GM23338 (cell line): ENCODE results near the gene PHLDA3. TPM values are rescaled to one million over a fixed set of nuclear protein-coding genes. Genes with fewer than 3 reads are reported as not detected.

Experiments
- ATAC-seq: fragments of 200-7000 bp; cut with Tn5 transposase; 3 replicates; pipeline ENCODE4 v1.9.1; 2020
- DNase-seq: peaks from one replicate; pipeline ENCODE4 v3.0.0-alpha.2; 2015; ENCODE audit warnings: low spot score
- H2AFZ ChIP-seq: fragments of 200-600 bp; sonication (generic); 2 replicates; pipeline ENCODE4 v1.8.0; 2016; ENCODE audit warnings: antibody characterized with exemption, mild to moderate bottlenecking, moderate library complexity
- H3F3A ChIP-seq: fragments of 200-600 bp; sonication (generic); replicated peaks from 2 replicates; pipeline ENCODE4 v1.8.0; 2017; ENCODE audit warnings: antibody characterized with exemption, mixed run types, low read depth
- H3K27ac ChIP-seq: fragments of 200-600 bp; sonication (generic); 2 replicates; pipeline ENCODE4 v1.6.1; 2016; ENCODE audit warnings: low read depth
- H3K27me3 ChIP-seq: fragments of 200-600 bp; sonication (generic); 2 replicates; pipeline ENCODE4 v1.8.0; 2016; ENCODE audit warnings: mild to moderate bottlenecking, mixed run types, moderate library complexity; ENCODE audit not compliant: insufficient read depth
- H3K36me3 ChIP-seq: fragments of 200-600 bp; sonication (generic); 2 replicates; pipeline ENCODE4 v1.8.0; 2016; ENCODE audit warnings: mild to moderate bottlenecking; ENCODE audit not compliant: insufficient read depth
- H3K4me1 ChIP-seq: fragments of 200-600 bp; sonication (generic); 2 replicates; pipeline ENCODE4 v1.8.0; 2016; ENCODE audit warnings: mild to moderate bottlenecking, moderate library complexity; ENCODE audit not compliant: insufficient read depth
- H3K4me2 ChIP-seq: fragments of 200-600 bp; sonication (generic); 2 replicates; pipeline ENCODE4 v1.7.1; 2017; ENCODE audit warnings: mixed run types
- H3K4me3 ChIP-seq: fragments of 200-600 bp; sonication (generic); 2 replicates; pipeline ENCODE4 v1.6.1; 2016; ENCODE audit warnings: mixed run types
- H3K79me2 ChIP-seq: fragments of 200-600 bp; sonication (generic); replicated peaks from 2 replicates; pipeline ENCODE4 v1.8.0; 2017; ENCODE audit warnings: mild to moderate bottlenecking; ENCODE audit not compliant: insufficient read depth
- H3K9me2 ChIP-seq: fragments of 200-600 bp; sonication (generic); 2 replicates; pipeline ENCODE4 v1.8.0; 2017; ENCODE audit not compliant: insufficient read depth
- H4K20me1 ChIP-seq: fragments of 200-600 bp; sonication (generic); replicated peaks from 2 replicates; pipeline ENCODE4 v1.8.0; 2017; ENCODE audit warnings: mild to moderate bottlenecking; ENCODE audit not compliant: insufficient read depth
- H3K27ac Mint-ChIP-seq: 2 replicates; pipeline ENCODE4 v1.8.0; 2020; ENCODE audit warnings: inconsistent platforms, mild to moderate bottlenecking, moderate library complexity, mixed read lengths
- H3K27me3 Mint-ChIP-seq: 3 replicates; pipeline ENCODE4 v1.8.0; 2022; ENCODE audit warnings: low read depth, mild to moderate bottlenecking, moderate library complexity, mixed read lengths, inconsistent platforms; ENCODE audit not compliant: insufficient read depth, poor library complexity
- H3K36me3 Mint-ChIP-seq: 3 replicates; pipeline ENCODE4 v1.8.0; 2021; ENCODE audit warnings: low read depth, mild to moderate bottlenecking, inconsistent platforms, moderate library complexity, mixed read lengths
- H3K4me1 Mint-ChIP-seq: 3 replicates; pipeline ENCODE4 v1.8.0; 2020; ENCODE audit warnings: mild to moderate bottlenecking, inconsistent platforms, mixed read lengths
- H3K4me3 Mint-ChIP-seq: 3 replicates; pipeline ENCODE4 v1.8.0; 2021; ENCODE audit warnings: moderate library complexity, mild to moderate bottlenecking, inconsistent platforms, mixed read lengths
- H3K9me3 Mint-ChIP-seq: 3 replicates; pipeline ENCODE4 v1.8.0; 2020; ENCODE audit warnings: moderate library complexity, mild to moderate bottlenecking, inconsistent platforms, mixed read lengths
- CREB1 ChIP-seq: fragments of 250-450 bp; sonication (Bioruptor Pico); IDR thresholded peaks from 2 replicates; pipeline ENCODE4 v1.5.0; 2020; ENCODE audit warnings: low read depth, mild to moderate bottlenecking, moderate library complexity
- CTCF ChIP-seq, 2 experiments: fragments of 200-600 bp in 1 of 2; sonication (generic) in 1 of 2; conservative IDR thresholded peaks; 2 replicates each; pipeline versions ENCODE4 v1.5.1 to v1.6.1; 2016 to 2017; ENCODE audit warnings: antibody characterized with exemption in 2 of 2, low read depth in 2 of 2, mild to moderate bottlenecking in 2 of 2, moderate library complexity in 1 of 2
- ETS1 ChIP-seq: IDR thresholded peaks from 2 replicates; pipeline ENCODE4 v1.6.1; 2016; ENCODE audit warnings: antibody characterized with exemption
- EZH2phosphoT487 ChIP-seq: fragments of 200-600 bp; sonication (generic); IDR thresholded peaks from one replicate; pipeline ENCODE4 v1.8.1; 2018; ENCODE audit warnings: antibody characterized with exemption; ENCODE audit not compliant: unreplicated experiment
- NANOG ChIP-seq: IDR thresholded peaks from 2 replicates; pipeline ENCODE4 v1.6.1; 2016; ENCODE audit warnings: antibody characterized with exemption, borderline replicate concordance
- POLR2AphosphoS5 ChIP-seq: IDR thresholded peaks from 2 replicates; pipeline ENCODE4 v1.6.1; 2016; ENCODE audit warnings: antibody characterized with exemption, low read depth
- ZNF331 ChIP-seq: fragments of 250-450 bp; sonication (Bioruptor Pico); IDR thresholded peaks from 2 replicates; pipeline ENCODE4 v1.5.0; 2020; ENCODE audit warnings: low read depth, mild to moderate bottlenecking, moderate library complexity
- ZNF462 ChIP-seq: fragments of 250-450 bp; sonication (Bioruptor Pico); IDR thresholded peaks from 2 replicates; pipeline ENCODE4 v1.5.0; 2020; ENCODE audit warnings: mild to moderate bottlenecking, moderate library complexity
- polyA plus RNA-seq: library from polyadenylated mRNA; unstranded; fragments of >200 nt; fragmentation: Nextera tagmentation; extraction: Ambion mirVana; gene quantifications from 2 replicates; pipeline ENCODE4 v1.2.1, GENCODE V29; 2016
- total RNA-seq: library from RNA; depleted of rRNA; stranded (reverse); fragments of >200 nt; shearing (Covaris generic); gene quantifications from 2 replicates; pipeline ENCODE4 v1.2.3, GENCODE V29; 2014

PHLDA3 gene
- total and polyA plus RNA-seq, 2 experiments from 2014 or later = 37.5 to 87.4 TPM

- no peaks in the 10 kb centered on the region for H3K9me3 Mint-ChIP-seq
- H4K20me1 ChIP-seq = no peaks in the 10 kb centered on the region
- TF ChIP-seq ETS1 (no peak), ZNF462 (CRISPR knock-in tag) (no peak), EZH2phosphoT487 (no peak), POLR2AphosphoS5 (no peak), CREB1 (CRISPR knock-in tag) (no peak), NANOG (no peak), CTCF (conservative IDR thresholded peaks at IDR 0.05; ENCODE audit: low read depth in 2 of 2) (no peak), ZNF331 (CRISPR knock-in tag) (no peak)
- DNase-seq = no peak
- H3K9me2 ChIP-seq = no peaks in the 10 kb centered on the region
- H3K27me3 Mint-ChIP-seq = peaks cover 8% of the 10 kb centered on the region
- no peaks in the 10 kb centered on the region for H3K27me3 ChIP-seq
- H2AFZ ChIP-seq = no peak overlapping the region
- H3K4me3 Mint-ChIP-seq = no peak overlapping the region
- no peaks in the 10 kb centered on the region for H3K79me2 ChIP-seq
- H3K4me1 Mint-ChIP-seq = peaks cover 43% of the 10 kb centered on the region
- no peaks in the 10 kb centered on the region for H3K36me3 ChIP-seq
- peaks cover 4% of the 10 kb centered on the region; the same call in 1 of the 2 replicates for H3F3A ChIP-seq
- no peak overlapping the region for H3K4me2 ChIP-seq
- no peak for ATAC-seq
- H3K4me1 ChIP-seq = peaks cover 27% of the 10 kb centered on the region
- no peak overlapping the region for H3K27ac Mint-ChIP-seq
- H3K27ac ChIP-seq = no peak overlapping the region
- H3K4me3 ChIP-seq = no peak overlapping the region
- H3K36me3 Mint-ChIP-seq = no peaks in the 10 kb centered on the region
Measured at GRCh38 chr1:201499191-201499590, 30.2 kb upstream of the PHLDA3 start.
